ENCODE results near the gene TRMT61A. TPM values are rescaled to one million over a fixed set of nuclear protein-coding genes. Genes with fewer than 3 reads are reported as not detected.

TRMT61A gene
- total and polyA plus RNA-seq, 10 of the 15 experiments (the other 5 are each of a cell fraction or from before 2014, with no cell fraction given), result 0.11 to 21.9 (median 11.4) TPM

- no peak for FAIRE-seq
- WGBS (ENCODE audit: insufficient coverage, insufficient replicate concordance, low lambda C conversion rate, missing lambda C conversion rate), result 5% methylated on average over 36 of the region's 36 CpGs
Measured at GRCh38 chr14:103561381-103562178, 32.6 kb downstream of the TRMT61A start.

More at GRCh38 chr14:103561381-103562178, 32.6 kb downstream of the TRMT61A start:
- intact Hi-C loops (cut with micrococcal nuclease; ENCODE audit: unreplicated experiment) (loop anchor here (5.0 kb wide), 1 partner anchor 71 kb away; no protein-coding TSS in a partner anchor), in situ Hi-C loops (cut with MboI) (no loop called here)
- DNase-seq (ENCODE audit: low read depth, low spot score) (no peak), ATAC-seq (peak; percentile 66)
- Histone ChIP-seq H3K4me3 (peak overlapping the region; percentile 97), H3K4me1 (ENCODE audit: control insufficient read depth, insufficient read depth, low read length) (peaks cover 13% of the 10 kb centered on the region), H3K27ac (ENCODE audit: control insufficient read depth, insufficient read depth) (peak overlapping the region; percentile 94), H3K27me3 (replicated peaks in 1 of 2; ENCODE audit: control insufficient read depth in 2 of 2, insufficient read depth in 2 of 2, low read length in 1 of 2) (no peaks in the 10 kb centered on the region), H2AFZ (ENCODE audit: control insufficient read depth, low read depth, low read length) (peak overlapping the region; percentile 96; the same call in 1 of the 2 replicates), H3K9me3 (replicated peaks; ENCODE audit: control insufficient read depth, insufficient read depth, low read length) (no peaks in the 10 kb centered on the region), H3K79me2 (ENCODE audit: control insufficient read depth, insufficient read depth, low read length) (peaks cover 76% of the 10 kb centered on the region), H3K9ac (ENCODE audit: control insufficient read depth, insufficient read depth, low read length) (peak overlapping the region; percentile 82), H3K4me2 (ENCODE audit: control insufficient read depth, insufficient read depth) (peak overlapping the region; percentile 88), H3K36me3 (ENCODE audit: control insufficient read depth in 2 of 2, insufficient read depth in 2 of 2, low read length in 1 of 2) (peaks cover 0 to 14% of the 10 kb centered on the region in 2 experiments; a peak in 3 of 4 replicates), H4K20me1 (ENCODE audit: control insufficient read depth, insufficient read depth) (0 out of 2 replicates have a peak, but pooled peaks cover 6% of the 10 kb centered on the region)
- ChIA-PET RAD21 (ENCODE audit: unreplicated experiment) (interaction anchor here (0.6 to 1.6 kb wide), 2 partner anchors 31 to 286 kb away, joined by 3 to 5 read pairs; partner anchors contain the start of gene PPP1R13B), CTCF (interaction anchor here (1.0 to 1.3 kb wide), 5 partner anchors 8 to 118 kb away, joined by 3 to 5 read pairs (median 4); no protein-coding TSS in a partner anchor), POLR2A (interaction anchor here (0.7 kb wide), 1 partner anchor 159 kb away, joined by 3 read pairs; no protein-coding TSS in a partner anchor), SMC1A (ENCODE audit: uncharacterized antibody, unreplicated experiment) (interaction anchor here (0.7 to 1.4 kb wide), 4 partner anchors 31 to 246 kb away, joined by 3 read pairs; partner anchors contain the start of gene TRMT61A)
- TF ChIP-seq BMI1 (IDR thresholded peaks at IDR 0.05; ENCODE audit: borderline replicate concordance) (peak; percentile 37; the same call in 1 of the 2 replicates), POLR2A (IDR thresholded peaks at IDR 0.05; ENCODE audit: low read depth, low read length) (no peak), YBX1 (IDR thresholded peaks at IDR 0.05) (no peak), BCL11A (IDR thresholded peaks at IDR 0.05; ENCODE audit: low read depth, low read length) (no peak), PAX8 (IDR thresholded peaks at IDR 0.05) (no peak), RUNX3 (IDR thresholded peaks at IDR 0.05; ENCODE audit: low read length) (0 out of 2 replicates have a peak, but pooled peaks have one; percentile 3), GABPA (IDR thresholded peaks at IDR 0.05; ENCODE audit: low read depth) (0 out of 2 replicates have a peak, but pooled peaks have one; percentile 36), PRDM15 (CRISPR knock-in tag; IDR thresholded peaks at IDR 0.05) (no peak), MYB (IDR thresholded peaks at IDR 0.05; ENCODE audit: borderline replicate concordance, low read depth, low read length) (no peak), SIN3A (IDR thresholded peaks at IDR 0.05; ENCODE audit: low read depth, low read length) (peak; percentile 34; the same call in 1 of the 2 replicates), ZNF274 (IDR thresholded peaks at IDR 0.05; ENCODE audit: insufficient read depth, insufficient read length) (no peak)
- TF ChIP-seq, protein P1, sequence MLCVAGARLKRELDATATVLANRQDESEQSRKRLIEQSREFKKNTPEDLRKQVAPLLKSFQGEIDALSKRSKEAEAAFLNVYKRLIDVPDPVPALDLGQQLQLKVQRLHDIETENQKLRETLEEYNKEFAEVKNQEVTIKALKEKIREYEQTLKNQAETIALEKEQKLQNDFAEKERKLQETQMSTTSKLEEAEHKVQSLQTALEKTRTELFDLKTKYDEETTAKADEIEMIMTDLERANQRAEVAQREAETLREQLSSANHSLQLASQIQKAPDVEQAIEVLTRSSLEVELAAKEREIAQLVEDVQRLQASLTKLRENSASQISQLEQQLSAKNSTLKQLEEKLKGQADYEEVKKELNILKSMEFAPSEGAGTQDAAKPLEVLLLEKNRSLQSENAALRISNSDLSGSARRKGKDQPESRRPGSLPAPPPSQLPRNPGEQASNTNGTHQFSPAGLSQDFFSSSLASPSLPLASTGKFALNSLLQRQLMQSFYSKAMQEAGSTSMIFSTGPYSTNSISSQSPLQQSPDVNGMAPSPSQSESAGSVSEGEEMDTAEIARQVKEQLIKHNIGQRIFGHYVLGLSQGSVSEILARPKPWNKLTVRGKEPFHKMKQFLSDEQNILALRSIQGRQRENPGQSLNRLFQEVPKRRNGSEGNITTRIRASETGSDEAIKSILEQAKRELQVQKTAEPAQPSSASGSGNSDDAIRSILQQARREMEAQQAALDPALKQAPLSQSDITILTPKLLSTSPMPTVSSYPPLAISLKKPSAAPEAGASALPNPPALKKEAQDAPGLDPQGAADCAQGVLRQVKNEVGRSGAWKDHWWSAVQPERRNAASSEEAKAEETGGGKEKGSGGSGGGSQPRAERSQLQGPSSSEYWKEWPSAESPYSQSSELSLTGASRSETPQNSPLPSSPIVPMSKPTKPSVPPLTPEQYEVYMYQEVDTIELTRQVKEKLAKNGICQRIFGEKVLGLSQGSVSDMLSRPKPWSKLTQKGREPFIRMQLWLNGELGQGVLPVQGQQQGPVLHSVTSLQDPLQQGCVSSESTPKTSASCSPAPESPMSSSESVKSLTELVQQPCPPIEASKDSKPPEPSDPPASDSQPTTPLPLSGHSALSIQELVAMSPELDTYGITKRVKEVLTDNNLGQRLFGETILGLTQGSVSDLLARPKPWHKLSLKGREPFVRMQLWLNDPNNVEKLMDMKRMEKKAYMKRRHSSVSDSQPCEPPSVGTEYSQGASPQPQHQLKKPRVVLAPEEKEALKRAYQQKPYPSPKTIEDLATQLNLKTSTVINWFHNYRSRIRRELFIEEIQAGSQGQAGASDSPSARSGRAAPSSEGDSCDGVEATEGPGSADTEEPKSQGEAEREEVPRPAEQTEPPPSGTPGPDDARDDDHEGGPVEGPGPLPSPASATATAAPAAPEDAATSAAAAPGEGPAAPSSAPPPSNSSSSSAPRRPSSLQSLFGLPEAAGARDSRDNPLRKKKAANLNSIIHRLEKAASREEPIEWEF (IDR thresholded peaks at IDR 0.05; ENCODE audit: insufficient replicate concordance, low read depth, low read length), result no peak
- BruUV-seq (replicated peaks), result no TSS peak
